Esophagus (tissue), 2 donors: Measurements from ENCODE around the gene TRAPPC13. TPM values are rescaled to one million over a fixed set of nuclear protein-coding genes. Genes with fewer than 3 reads are reported as not detected.
"Not testable (repeated sequence)": the region's sequence is repeated elsewhere in the genome, so short reads cannot be mapped to it uniquely, and the experiment has no call there.

ENCODE experiments used
- H3K27ac ChIP-seq, 2 donors: one replicate each; pipeline ENCODE4 v1.5.1; 2013; ENCODE audit warnings: low read depth in 2 of 2, mild to moderate bottlenecking in 2 of 2, inconsistent platforms in 1 of 2, low read length in 1 of 2, moderate library complexity in 1 of 2
- H3K27me3 ChIP-seq, 2 donors: one replicate each; pipeline ENCODE4 v1.6.1; 2013; ENCODE audit warnings: low read length in 2 of 2, control low read depth in 1 of 2, mild to moderate bottlenecking in 1 of 2; ENCODE audit not compliant: insufficient read depth in 2 of 2, control insufficient read depth in 1 of 2
- H3K36me3 ChIP-seq, 2 donors: one replicate each; pipeline ENCODE4 v1.6.1; 2013; ENCODE audit warnings: low read length in 1 of 2; ENCODE audit not compliant: control insufficient read depth in 2 of 2, insufficient read depth in 2 of 2
- H3K4me1 ChIP-seq, 2 donors: one replicate each; pipeline ENCODE4 v1.6.1; 2013; ENCODE audit warnings: low read length in 1 of 2; ENCODE audit not compliant: control insufficient read depth in 2 of 2, insufficient read depth in 2 of 2
- H3K4me3 ChIP-seq, 2 donors: one replicate each; pipeline ENCODE4 v1.5.1; 2013; ENCODE audit warnings: low read length in 2 of 2, mild to moderate bottlenecking in 2 of 2, low read depth in 1 of 2, moderate library complexity in 1 of 2
- H3K9me3 ChIP-seq, 2 donors: one replicate each; pipeline ENCODE4 v1.6.1; 2013; ENCODE audit warnings: mild to moderate bottlenecking in 2 of 2, low read depth in 1 of 2, low read length in 1 of 2, moderate library complexity in 1 of 2; ENCODE audit not compliant: control insufficient read depth in 2 of 2, insufficient read depth in 1 of 2
- WGBS, 2 donors: extraction: QIAGEN DNeasy Blood & Tissue Kit; methylation state at CpG; one replicate each; pipeline ENCODE4 v1.1.7; 2013; 5-methylcytosine and 5-hydroxymethylcytosine counted together
- polyA plus RNA-seq, 2 donors: library from polyadenylated mRNA; stranded (reverse); fragments of 200-250 nt; gene quantifications; one replicate each; pipeline ENCODE4 v1.2.3, GENCODE V29; 2013
- donor health status: healthy with polysubstance abuse.
- donor health status: Bipolar disorder and iron deficiency.

The TRAPPC13 gene
- polyA plus RNA-seq: 10 to 100 TPM in 1 of 2 donors, 1 to 10 TPM in 1; 9.0 to 12.7 TPM

- H3K27ac ChIP-seq: peak within 1 kb of the TSS; percentile 71 to 92
Observed at GRCh38 chr5:65624571-65625555, at the start of gene TRAPPC13, which contains the start of gene SHLD3. TRAPPC13 (plus strand) TSS chr5:65625027; CDS start chr5:65625061, 34 bp downstream. SHLD3 (plus strand) TSS chr5:65625027; CDS start chr5:65629588, 4,561 bp downstream.

GRCh38 chr5:65577141-65577540 is 47.7 kb upstream of the TRAPPC13 start:
- peaks cover 0 to 5% of the 10 kb centered on the region in 2 donors for H3K36me3 ChIP-seq

More at GRCh38 chr5:65624571-65625555, at the start of gene TRAPPC13, which contains the start of gene SHLD3:
- Histone ChIP-seq H3K9me3 (no peaks in the 10 kb centered on the region), H3K27me3 (no peaks in the 10 kb centered on the region), H3K4me3 (peak within 1 kb of the TSS; percentile 88 to 100), H3K36me3 (no peaks in the 10 kb centered on the region), H3K4me1 (no peaks in the 10 kb centered on the region)
- 0 to 1% methylated on average over 36 of the region's 36 CpGs for WGBS, 2 donors

GRCh38 chr5:65588694-65589093 is 36.1 kb upstream of the TRAPPC13 start:
- Histone ChIP-seq H3K4me3 (no peak overlapping the region), H3K36me3 (peaks cover 2 to 9% of the 10 kb centered on the region in 2 donors), H3K27me3 (no peaks in the 10 kb centered on the region), H3K27ac (no peak overlapping the region), H3K9me3 (no peaks in the 10 kb centered on the region), H3K4me1 (no peaks in the 10 kb centered on the region)
- 93 to 95% methylated on average over 2 of the region's 2 CpGs for WGBS, 2 donors

More at GRCh38 chr5:65577141-65577540, 47.7 kb upstream of the TRAPPC13 start:
- no peaks in the 10 kb centered on the region for H3K27me3 ChIP-seq
- H3K4me3 ChIP-seq: no peak overlapping the region
- H3K9me3 ChIP-seq: no peaks in the 10 kb centered on the region
- no peak overlapping the region for H3K27ac ChIP-seq
- no peaks in the 10 kb centered on the region for H3K4me1 ChIP-seq

- not testable (repeated sequence) for H3K4me3 ChIP-seq, H3K9me3 ChIP-seq, H3K4me1 ChIP-seq, H3K27me3 ChIP-seq, H3K27ac ChIP-seq, H3K36me3 ChIP-seq
- 93 to 100% methylated on average over 1 of the region's 1 CpG for WGBS, 2 donors
Observed at GRCh38 chr5:65601761-65602160, 23.1 kb upstream of the TRAPPC13 start.

GRCh38 chr5:65611524-65611923 is 13.3 kb upstream of the TRAPPC13 start:
- H3K4me1 ChIP-seq: no peaks in the 10 kb centered on the region
- H3K4me3 ChIP-seq: no peak overlapping the region
- WGBS, 2 donors: 52 to 80% methylated on average over 3 of the region's 3 CpGs
- no peak overlapping the region for H3K27ac ChIP-seq
- H3K27me3 ChIP-seq: no peaks in the 10 kb centered on the region
- H3K9me3 ChIP-seq: no peaks in the 10 kb centered on the region
- H3K36me3 ChIP-seq: peaks cover 0 to 5% of the 10 kb centered on the region in 2 donors

- Histone ChIP-seq H3K27ac (no peak overlapping the region), H3K4me1 (no peaks in the 10 kb centered on the region), H3K27me3 (no peaks in the 10 kb centered on the region), H3K9me3 (no peaks in the 10 kb centered on the region), H3K4me3 (no peak overlapping the region), H3K36me3 (peaks cover 0 to 4% of the 10 kb centered on the region in 2 donors)
- 83 to 84% methylated on average over 4 of the region's 4 CpGs for WGBS, 2 donors
Observed at GRCh38 chr5:65612298-65612907, 12.4 kb upstream of the TRAPPC13 start.

GRCh38 chr5:65620021-65620420 is 4.8 kb upstream of the TRAPPC13 start:
- Histone ChIP-seq H3K9me3 (no peaks in the 10 kb centered on the region), H3K4me1 (no peaks in the 10 kb centered on the region), H3K27ac (no peak overlapping the region), H3K27me3 (no peaks in the 10 kb centered on the region), H3K36me3 (peaks cover 0 to 2% of the 10 kb centered on the region in 2 donors), H3K4me3 (no peak overlapping the region)
- WGBS, 2 donors: 91 to 95% methylated on average over 4 of the region's 4 CpGs

GRCh38 chr5:65621961-65622360 is 2.9 kb upstream of the TRAPPC13 start:
- WGBS, 2 donors: 84 to 87% methylated on average over 4 of the region's 4 CpGs
- H3K36me3 ChIP-seq, H3K27me3 ChIP-seq, H3K4me3 ChIP-seq, H3K4me1 ChIP-seq, H3K27ac ChIP-seq, H3K9me3 ChIP-seq: not testable (repeated sequence)

GRCh38 chr5:65623482-65623881 is 1.3 kb upstream of the TRAPPC13 start:
- no peaks in the 10 kb centered on the region for H3K36me3 ChIP-seq
- WGBS, 2 donors: 4 to 5% methylated on average over 9 of the region's 9 CpGs
- no peaks in the 10 kb centered on the region for H3K4me1 ChIP-seq
- no peaks in the 10 kb centered on the region for H3K27me3 ChIP-seq
- no peaks in the 10 kb centered on the region for H3K9me3 ChIP-seq
- H3K27ac ChIP-seq: no peak overlapping the region
- H3K4me3 ChIP-seq: peak overlapping the region; percentile 74 to 100
